Measurements from ENCODE around the gene SMIM35.
"Not testable (repeated sequence)": the region's sequence is repeated elsewhere in the genome, so short reads cannot be mapped to it uniquely, and the experiment has no call there.

The SMIM35 gene

GRCh38 chr11:118080296-118080695 is 6.5 kb downstream of the SMIM35 start:
- DNase-seq (ENCODE audit: low read depth): no peak

- no peak for DNase-seq (ENCODE audit: low read depth)
Measured at GRCh38 chr11:118079491-118079890, 7.3 kb downstream of the SMIM35 start.

DNA sequence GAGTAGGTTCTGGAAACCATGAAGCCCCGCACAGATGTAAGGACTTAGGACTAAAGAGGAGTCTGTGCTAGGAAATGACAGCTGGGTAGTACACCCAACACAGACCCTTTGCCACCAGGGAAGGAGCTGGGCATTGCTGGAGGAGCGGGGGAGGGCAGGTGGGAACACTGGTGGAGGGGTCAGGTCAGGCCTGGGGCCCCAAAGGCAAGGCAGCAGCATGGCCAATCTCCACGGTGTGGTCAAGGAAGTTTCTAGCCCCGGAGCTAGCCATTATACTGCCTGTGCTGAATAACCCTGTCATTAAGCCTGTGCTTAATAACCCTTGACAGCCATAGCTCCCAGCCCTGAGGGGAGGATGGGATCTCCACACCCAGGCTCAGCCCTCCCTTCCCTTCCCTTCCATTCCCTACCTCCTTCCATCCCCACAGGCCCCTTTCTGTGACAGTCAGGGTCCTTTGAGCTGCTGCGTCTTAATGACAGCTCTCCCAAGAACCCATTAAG is 7.8 kb downstream of the SMIM35 start:
- DNase-seq (ENCODE audit: low read depth): no peak

GRCh38 chr11:118076754-118077281 is 9.9 kb downstream of the SMIM35 start, which contains the start of gene TMPRSS4:
TMPRSS4 (plus strand) TSS chr11:118077078; CDS start chr11:118077303, 225 bp downstream.
- no peak for DNase-seq (ENCODE audit: low read depth)

DNA sequence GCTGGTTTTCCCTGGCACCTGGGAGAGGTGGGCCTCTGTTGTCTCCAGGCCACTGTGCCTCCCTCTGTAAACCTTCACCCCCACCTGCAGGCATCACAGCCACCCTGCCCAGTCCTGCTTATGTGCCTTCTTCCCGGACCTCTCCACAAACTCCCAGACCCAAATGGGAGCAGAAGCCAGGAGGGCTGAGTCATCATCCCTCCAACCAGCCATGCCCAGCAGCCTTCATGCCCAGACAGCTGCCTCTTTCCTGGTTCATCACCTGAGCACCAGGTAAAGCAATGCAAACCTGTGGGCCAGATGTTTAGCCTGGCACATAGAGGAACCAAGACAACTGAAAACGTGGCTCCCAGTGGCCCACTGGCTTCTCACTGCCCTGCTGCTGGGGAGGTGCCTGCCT is 12.0 kb downstream of the SMIM35 start:
- DNase-seq (ENCODE audit: low read depth): no peak

GRCh38 chr11:118074091-118074685 is 12.6 kb downstream of the SMIM35 start:
- no peak for DNase-seq (ENCODE audit: low read depth)

DNA sequence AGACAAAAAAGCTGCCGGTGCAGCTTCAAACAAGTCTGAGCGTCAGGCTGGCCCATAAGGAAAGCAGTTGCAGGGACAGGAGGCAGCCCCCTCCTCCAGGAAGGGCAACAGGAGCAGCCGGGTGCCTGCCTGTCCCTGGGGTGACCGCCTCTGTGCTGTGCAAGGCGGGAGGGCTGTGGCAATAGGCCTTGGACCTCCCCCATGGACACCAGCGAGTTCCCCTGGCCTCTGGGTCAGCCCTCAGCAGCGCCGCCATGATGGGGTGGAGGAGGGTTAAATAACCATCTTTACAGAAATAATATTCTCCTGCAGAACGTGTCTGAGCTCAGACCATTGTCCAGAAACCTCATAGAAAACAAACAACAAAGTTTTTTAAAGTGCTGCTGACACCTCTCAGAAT is 13.2 kb downstream of the SMIM35 start:
- no peak for DNase-seq (ENCODE audit: low read depth)

DNA sequence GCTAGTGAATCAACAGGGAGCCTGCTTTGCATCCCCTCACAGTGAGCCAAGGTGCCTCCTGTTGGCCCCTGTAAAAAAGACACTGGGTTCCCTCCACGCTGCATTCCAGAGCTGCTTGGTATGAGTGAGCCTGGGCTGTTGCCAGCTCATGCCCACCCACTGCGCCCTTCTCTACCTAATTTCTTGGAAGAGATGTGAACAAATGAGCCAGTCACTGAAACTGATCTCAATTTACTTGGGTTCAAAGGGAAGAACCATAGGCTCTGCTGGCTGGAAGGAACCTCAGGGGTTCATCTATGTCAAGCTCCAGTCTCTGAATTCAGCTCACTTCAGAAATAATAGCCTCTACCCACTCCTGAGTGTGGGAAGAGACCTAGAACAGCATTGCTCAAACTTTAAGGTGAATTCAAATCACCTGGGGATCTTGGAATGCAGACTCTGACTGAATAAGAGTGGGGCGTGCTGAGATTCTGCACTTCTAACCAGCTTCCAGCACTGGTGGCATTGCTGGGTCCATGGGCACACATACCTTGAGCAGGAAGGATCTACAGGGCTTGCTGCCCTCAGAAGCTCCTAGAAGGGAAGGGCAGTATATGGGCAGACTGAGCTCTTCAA is 15.2 kb downstream of the SMIM35 start:
- DNase-seq (ENCODE audit: low read depth): no peak

- no peak for DNase-seq (ENCODE audit: low read depth)
Measured at GRCh38 chr11:118068945-118069612, 17.7 kb downstream of the SMIM35 start.

DNA sequence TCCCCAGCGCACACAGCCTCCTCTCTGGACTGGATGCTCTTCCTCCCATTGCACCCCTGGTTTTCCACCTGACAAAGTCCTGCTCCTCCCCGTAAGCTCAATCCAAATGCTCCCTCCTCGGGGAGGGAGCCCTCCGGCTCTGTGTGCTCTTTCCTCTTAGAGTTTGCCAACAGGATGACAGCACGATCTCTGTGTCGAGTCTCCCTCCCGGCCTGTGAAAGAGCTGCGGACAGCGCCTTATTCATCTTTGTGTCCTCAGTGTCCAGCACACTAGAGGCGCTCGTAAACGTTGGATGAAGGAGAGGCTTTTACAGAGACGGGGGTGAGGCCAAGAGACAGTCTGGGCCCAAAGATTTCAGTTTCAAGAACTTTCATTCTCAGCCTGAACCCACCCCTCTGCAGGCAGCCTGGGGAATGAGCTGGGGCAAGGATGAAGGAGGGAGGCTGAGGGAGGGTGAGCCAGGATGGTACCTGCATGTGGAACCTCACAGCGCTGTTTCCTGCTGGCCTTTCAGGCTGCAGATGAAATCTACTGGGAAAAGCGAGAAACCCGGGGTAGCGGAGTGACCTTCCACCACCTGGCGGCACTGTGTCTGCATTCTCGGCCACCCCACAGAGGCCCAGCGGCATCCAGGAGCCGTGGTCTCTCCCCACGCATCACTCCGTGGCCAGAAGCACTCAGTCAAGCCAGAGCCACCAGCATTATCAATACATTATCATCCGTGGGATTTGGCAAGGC is 18.4 kb downstream of the SMIM35 start:
- DNase-seq (ENCODE audit: low read depth): no peak

- no peak for DNase-seq (ENCODE audit: low read depth)
Measured at GRCh38 chr11:118067006-118067405, 19.8 kb downstream of the SMIM35 start.

DNA sequence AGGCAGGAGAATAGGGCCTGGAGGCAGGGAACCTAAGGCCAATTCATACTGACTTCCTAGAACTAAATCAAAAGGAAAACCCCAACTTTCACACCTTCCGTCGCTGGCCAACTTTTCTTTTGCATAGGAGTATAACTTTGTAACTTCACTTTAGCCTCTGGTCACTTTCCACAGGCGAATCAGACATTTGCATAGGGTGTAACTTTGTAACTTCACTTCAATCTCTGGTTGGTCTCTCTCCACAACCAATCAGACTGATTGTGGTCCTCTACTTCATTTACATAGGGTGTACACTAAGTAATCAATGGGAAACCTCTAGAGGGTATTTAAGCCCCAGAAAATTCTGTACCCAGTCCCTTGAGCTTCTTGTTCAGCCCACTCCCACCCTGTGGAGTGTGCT is 21.4 kb downstream of the SMIM35 start:
- DNase-seq (ENCODE audit: low read depth): no peak

DNA sequence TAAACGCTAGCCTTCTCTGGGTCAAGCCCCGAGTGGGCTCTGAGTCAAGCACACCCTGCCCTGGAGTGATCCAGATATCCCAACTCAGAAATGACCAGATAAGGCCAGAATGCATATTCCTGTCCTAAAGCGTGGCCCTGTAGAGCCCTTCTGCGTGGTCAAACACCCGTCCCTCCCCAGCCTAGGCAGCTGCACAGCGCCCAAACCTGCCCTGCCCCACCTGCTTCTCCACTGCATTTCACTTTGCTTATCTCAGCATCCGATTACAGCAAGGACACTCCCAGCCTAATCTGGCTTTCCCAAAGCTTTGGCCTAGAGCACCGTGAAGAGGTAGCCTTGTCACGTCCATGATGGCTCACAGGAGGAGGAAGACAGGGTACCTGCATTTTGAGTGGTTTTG is 21.8 kb downstream of the SMIM35 start:
- DNase-seq (ENCODE audit: low read depth): no peak

DNA sequence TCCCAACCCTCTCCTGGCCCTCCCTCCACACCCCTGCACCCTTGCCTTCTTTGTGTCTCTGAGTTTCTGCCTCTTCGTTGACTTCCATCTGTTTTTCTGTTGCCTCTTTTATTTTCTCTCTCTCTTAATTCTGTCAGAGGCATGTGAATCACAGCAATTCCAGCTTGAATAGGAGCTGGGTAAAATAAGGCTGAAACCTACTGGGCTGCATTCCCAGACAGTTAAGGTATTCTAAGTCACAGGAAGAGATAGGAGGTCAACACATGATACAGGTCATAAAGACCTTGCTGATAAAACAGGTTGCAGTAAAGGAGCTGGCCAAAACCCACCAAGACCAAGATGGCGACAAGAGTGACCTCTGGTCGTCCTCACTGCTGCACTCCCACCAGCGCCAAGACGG is 24.1 kb downstream of the SMIM35 start:
- not testable (repeated sequence) for DNase-seq (ENCODE audit: low read depth)

- DNase-seq (ENCODE audit: low read depth): not testable (repeated sequence)
Measured at GRCh38 chr11:118062181-118062580, 24.6 kb downstream of the SMIM35 start.

- no peak for DNase-seq (ENCODE audit: low read depth)
Measured at GRCh38 chr11:118061586-118062125, 25.1 kb downstream of the SMIM35 start.

DNA sequence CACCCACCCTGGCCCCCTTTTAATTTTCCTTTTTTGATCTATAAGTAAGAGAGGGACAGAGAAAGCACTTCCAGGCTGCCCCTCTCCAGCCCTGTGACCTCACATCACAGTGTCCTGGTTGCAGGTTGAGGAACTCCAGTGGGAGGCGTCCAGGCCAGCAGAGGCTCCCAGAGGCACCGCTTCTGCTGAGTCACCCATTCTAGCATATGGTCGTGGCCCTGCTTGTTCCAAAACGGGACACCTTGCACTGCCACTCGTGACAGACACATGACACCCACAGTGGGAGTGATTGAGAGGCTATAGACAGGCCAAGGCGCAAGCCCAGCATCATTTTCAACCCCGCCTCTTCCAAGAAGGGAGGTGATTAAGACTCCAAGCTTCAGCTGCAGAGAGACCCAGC is 25.9 kb downstream of the SMIM35 start:
- DNase-seq (ENCODE audit: low read depth): no peak

DNA sequence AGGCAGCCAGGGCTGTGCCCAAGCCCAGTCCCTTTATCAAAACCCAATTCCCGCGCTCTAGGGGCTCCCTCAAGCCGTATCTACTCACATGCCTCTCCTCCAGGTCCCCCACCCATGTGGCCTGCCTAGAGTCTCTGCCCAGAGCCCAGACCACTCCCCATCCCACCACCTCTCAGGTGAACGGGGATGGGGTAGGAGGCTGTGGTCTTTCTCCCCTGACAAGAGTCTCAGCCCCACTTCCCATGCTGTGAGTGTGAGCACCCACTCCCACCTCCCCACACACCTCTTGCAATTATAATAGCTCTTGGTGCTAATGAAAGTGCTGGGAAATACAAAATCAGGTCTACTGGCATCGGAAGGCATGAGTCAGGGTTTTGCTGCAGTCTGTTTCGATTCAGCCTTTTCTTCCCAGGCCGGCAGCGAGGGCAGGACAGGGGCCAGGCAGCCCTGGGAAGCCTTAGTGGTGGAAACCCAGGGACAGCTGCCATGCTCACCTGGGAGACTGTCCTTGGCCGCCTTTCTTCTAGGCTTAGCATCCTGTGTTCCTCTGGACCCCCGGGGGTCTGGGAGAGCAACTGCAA is 26.6 kb downstream of the SMIM35 start:
- DNase-seq (ENCODE audit: low read depth): no peak

- no peak for DNase-seq (ENCODE audit: low read depth)
Measured at GRCh38 chr11:118059246-118059940, 27.4 kb downstream of the SMIM35 start.

DNA sequence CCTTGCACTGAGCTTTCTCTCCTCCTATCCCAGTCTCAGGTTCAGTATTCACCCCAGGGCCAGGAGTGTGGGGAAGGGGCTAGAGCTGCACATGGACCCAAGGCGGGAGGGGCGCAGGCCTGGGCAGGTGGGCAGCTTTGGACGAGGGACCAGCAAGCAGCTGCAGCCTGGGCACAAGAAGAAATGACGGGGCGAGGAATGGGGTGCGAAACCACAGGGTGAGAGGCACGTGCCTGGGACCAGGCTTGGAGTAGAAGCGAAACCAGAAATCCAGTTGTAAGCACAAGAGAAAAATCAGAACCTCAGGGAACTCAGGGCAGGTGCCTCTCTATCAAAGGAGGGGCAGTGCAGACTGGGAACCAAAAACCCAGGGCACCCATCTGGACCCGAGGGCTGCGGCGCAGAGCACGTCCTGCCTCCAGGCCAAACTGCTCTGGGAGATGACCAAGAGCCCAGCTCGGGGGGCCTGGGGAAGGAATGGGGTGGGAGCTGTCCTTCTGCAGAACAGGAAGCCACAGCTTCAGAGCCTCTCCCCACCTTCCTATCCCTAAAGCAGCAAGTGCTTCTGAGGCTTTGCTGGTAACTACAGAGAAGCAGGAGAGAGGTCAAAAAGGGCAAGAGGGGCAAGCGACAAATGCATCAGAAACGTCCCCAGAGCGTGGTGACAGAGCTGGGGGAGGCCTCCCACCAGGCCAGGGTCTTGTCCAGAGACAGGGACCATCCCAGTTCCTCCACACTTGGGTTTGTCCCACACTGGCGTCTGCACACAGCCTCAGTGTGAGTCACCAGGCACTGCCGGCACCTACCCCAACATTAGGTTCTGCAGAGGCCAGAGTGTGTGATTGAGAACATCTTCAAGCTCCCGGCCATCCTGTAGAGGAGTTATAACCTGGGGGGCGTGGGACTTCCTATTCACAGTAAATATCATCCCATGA is 28.2 kb downstream of the SMIM35 start:
- DNase-seq (ENCODE audit: low read depth): no peak
